GM21786 (cell line): ENCODE data around the gene MTHFS.

Experiments used
- ATAC-seq: cut with Tn5 transposase; IDR thresholded peaks from one replicate; pipeline ENCODE4 v1.9.1; 2021; ENCODE audit not compliant: unreplicated experiment

The MTHFS gene

DNA sequence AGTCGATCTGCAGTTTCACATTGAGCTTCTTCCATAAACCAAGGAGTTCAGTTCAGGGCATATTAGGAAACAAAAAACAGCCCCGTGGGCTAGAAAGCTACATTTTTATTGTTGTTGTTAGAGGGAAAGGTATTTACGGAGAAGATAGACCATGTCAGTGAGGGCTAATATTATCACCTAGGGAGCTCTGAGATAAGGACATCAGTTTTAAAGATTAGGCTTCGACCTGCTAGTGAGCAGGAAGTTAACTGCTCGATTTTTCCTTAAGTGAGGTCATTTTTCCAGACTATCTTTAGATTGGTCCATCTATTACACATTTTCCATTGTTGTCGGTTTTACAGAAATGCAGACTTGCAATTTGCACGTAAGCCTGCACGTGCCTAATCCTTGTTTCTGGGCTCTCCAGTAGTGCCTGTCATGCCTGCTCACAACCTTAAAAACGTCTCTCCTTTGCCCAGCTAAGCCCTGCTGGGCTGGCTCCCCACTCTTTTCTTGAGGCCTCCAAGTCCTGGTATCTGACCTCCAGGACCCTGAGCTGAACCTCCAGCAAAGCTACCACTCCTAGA is 72.6 kb downstream of the MTHFS start:
- no peak for ATAC-seq

DNA sequence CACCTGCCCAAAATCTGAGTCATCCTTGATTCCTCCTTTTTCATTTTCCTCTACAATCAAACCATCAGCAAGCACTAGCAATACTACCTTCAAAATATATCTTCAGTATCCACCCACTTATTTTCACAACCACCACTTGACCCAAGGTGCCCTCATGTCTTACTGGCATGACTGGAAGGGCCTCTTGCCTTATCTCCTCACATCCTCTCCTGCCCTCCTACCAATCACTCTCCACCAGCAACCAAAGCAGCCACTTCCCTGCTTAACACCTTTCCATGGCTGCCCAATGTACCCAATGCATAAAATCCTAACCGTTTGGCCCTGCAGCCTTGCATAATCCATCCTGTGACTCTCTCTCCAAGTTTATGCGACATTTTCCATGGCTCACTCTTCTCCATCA is 76.0 kb downstream of the MTHFS start:
- ATAC-seq: no peak

DNA sequence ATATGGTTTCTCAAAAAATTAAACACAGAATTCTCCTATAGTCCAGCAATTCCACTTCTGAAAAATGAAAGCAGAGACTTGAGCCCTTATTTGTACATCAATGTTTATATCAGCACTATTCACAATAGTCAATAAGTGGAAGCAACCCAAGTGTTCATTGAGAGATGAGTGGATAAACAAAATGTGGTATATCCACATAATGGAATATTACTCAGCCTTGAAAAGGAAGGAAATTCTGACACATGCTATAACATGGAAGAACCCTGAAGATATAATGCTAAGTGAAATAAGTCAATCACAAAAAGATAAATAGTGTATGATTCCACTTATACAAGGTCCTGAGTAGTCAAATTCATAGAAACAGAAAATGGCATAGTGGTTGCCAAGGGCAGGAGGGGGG is 76.6 kb downstream of the MTHFS start:
- no peak for ATAC-seq

DNA sequence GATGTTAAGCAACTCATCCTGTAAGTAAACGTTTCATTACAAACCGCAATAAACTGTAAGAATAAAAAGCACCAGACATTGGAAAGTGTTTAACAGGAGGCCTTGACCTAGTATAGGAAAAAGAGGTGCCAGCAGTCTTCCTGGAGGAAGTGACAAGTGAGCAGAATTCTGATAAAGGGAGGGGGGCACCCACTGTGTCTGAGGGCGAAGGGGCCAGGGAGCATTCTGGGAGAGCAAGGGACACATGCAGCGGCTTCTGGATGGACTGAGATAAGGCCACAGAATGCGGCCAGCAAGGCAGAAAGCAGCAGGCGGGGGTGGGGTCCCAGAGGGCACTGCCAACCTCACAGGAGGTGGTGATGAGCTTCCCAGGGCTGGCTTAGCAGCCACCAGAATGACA is 80.2 kb downstream of the MTHFS start:
- ATAC-seq: no peak

DNA sequence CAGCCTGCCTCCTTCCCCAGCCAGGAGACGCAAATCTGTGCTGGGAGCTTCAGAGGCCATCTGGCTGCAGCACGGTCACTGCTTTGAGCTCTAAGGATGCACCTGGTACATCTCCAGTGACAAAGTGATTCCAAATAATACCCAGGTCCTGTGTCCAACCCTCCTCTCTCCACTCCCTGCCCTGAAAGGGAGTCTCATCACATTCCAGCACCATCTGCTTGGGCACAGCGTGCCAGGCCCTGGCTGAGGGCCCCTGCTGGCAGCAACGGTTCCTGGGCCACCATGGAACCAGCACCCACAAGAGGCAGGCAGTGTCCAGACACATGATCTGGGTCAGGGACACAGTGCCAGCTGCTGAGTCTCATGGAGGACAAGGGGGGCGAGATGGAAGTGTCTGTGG is 81.3 kb downstream of the MTHFS start:
- ATAC-seq: no peak

DNA sequence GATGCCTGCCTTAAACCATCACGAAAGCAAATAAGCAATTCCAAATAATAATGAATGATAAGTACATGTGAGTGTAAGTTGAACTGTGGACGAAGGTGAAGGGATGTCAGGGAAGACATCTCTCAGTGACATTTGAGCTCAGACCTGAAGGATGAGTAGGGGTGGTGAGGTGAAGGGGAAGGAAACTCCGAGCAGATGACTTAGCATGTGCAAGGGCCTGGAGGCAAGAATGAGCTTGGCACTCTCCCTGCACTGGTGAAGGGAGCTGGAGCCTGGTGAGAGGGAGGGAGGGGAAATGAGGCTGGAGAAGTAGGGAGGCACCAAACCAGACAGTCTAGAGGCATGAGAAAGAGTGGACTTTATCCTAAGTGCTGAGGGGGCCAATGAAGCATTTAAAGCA is 84.3 kb downstream of the MTHFS start:
- no peak for ATAC-seq

DNA sequence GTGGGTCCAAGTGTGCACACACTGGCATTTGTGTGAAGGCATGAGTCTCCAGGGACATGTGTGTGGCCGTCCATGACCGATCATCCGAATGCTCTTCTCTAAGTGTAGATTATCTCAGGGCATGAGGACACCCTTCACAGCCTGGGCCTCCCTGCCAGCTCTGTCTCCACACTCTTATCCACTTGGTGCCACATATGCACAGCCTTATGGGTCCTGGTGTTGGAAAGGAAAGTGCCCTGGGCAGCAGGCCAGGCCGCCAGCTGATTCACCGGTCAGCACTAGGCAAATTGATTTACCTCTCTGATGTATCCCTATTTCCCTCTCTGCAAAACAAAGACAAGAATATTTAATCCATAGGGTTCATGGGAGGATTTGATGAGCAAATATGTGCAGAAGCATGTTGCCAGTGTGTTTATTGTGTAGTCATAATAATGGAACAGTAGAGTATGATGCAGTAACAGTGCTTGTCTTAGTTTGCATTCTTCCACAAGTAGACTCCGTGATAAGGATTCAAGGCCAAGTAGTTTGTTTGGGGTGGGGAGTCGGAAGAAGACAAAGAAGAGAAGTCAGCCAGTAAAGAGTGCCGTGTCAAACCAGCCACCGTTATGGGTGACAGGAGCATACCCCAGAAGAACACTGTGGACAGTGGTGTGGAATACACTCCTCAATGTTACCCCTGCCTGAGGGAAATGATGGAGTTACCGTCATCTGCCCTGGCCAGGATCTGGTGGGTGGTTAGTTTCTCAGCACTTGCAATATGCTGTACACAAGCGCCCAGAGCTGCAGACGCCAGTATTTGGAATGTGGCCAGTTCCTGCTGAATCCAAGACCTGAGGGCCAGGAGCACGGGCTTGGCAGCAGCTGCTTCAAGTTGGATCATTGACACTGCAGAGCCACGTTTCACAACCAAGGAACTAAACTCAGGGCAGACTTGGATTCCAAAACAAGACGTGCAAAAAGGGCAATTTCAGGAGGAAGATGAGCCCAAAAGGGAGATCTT is 85.1 kb downstream of the MTHFS start:
- no peak for ATAC-seq

DNA sequence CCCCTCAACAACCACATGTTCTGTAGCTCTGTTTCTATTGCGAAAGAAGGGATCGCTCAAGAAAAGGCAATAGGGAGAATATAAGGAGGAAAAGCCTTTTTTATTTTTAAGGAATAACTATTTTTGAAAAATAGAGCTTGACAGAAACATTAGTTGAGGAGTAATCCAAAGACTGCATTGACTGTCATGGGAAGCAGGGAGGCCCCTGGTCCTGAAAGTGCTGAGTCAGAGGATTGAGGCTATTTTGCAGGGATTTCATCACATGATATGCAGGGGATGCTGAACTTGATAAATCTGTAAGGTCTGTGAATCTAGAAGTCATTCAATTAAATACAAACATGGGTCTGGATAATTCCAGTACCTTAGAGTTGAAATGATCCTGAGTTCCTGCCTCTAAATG is 92.0 kb downstream of the MTHFS start:
- ATAC-seq: no peak

DNA sequence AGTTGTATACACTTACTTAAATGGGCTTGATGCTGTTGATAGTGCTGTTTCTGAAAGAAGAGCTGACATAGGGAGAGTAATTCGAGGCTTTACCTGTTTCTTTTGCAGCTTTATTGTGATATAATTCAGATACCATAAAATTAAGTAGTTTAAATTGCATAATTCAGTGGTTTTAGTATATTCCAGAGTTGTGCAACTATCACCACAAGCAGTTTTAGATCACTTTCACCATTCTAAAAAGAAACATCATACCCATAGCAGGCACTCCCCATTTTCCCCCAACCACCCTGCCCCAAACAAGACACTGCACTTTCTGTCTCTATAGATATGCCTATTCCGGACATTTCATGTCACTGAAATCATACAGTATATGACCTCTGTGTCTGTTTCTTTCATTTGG is 98.5 kb downstream of the MTHFS start:
- no peak for ATAC-seq
